D721Med (cell line): ENCODE measurements around the gene UBE2C.

ENCODE experiments used
- DNase-seq: peaks from one replicate; pipeline ENCODE4 v3.0.0; 2011; ENCODE audit warnings: low spot score; ENCODE audit not compliant: insufficient read length
- FAIRE-seq: peaks from 2 replicates; lab custom pipeline; 2011; peaks lifted over from hg19 to GRCh38; lab: Jason Lieb, UNC
- CTCF ChIP-seq: IDR thresholded peaks from 2 replicates; pipeline ENCODE4 v1.5.1; 2012; ENCODE audit warnings: mild to moderate bottlenecking, control low read depth; ENCODE audit not compliant: insufficient read depth; ENCODE audit errors: missing control alignments

UBE2C gene

GRCh38 chr20:45834797-45835161, 22.3 kb downstream of the UBE2C start:
- no peak for FAIRE-seq
- no peak for TF ChIP-seq CTCF
- DNase-seq = no peak

GRCh38 chr20:45835329-45835765, 22.9 kb downstream of the UBE2C start:
- no peak for TF ChIP-seq CTCF
- DNase-seq = no peak

GRCh38 chr20:45835825-45836224, 23.4 kb downstream of the UBE2C start:
- TF ChIP-seq CTCF = no peak
- DNase-seq = no peak
- no peak for FAIRE-seq

More at GRCh38 chr20:45835329-45835765, 22.9 kb downstream of the UBE2C start:
- no peak for FAIRE-seq

- FAIRE-seq = no peak
- no peak for TF ChIP-seq CTCF
- no peak for DNase-seq
These were observed 24.4 kb downstream of the UBE2C start for GRCh38 chr20:45836841-45837240.

- no peak for TF ChIP-seq CTCF
- no peak for FAIRE-seq
- DNase-seq = no peak
These were observed 28.3 kb downstream of the UBE2C start for GRCh38 chr20:45840700-45841198.

GRCh38 chr20:45841407-45842129, 29.1 kb downstream of the UBE2C start:
- no peak for TF ChIP-seq CTCF
- no peak for FAIRE-seq
- DNase-seq = no peak

- DNase-seq (no peak), FAIRE-seq (no peak)
- no peak for TF ChIP-seq CTCF
These were observed 29.8 kb downstream of the UBE2C start for GRCh38 chr20:45842169-45842812.
